Measurements from ENCODE around the gene LRRC4B. TPM values are rescaled to one million over a fixed set of nuclear protein-coding genes. Genes with fewer than 3 reads are reported as not detected.
A peak's percentile ranks its signal among the peaks of the same experiment; 100 is the strongest.
"Not testable (repeated sequence)": the region's sequence is repeated elsewhere in the genome, so short reads cannot be mapped to it uniquely, and the experiment has no call there.

Gene LRRC4B
- total RNA-seq, 4 donors from 2014 or later: 0.23 to 1.8 (median 0.35) TPM

GRCh38 chr19:50476224-50476906, 91.9 kb downstream of the LRRC4B start, which contains the start of the genes EMC10 and GARIN5A:
Gene EMC10, plus strand, starts transcription at chr19:50476507. Its CDS starts 38 bp downstream, at chr19:50476545.
Gene GARIN5A, minus strand, starts transcription at chr19:50476848. Its CDS starts 460 bp downstream, at chr19:50476388.
- intact Hi-C loops (cut with DNase I; ENCODE audit: low total_unique reads): no loop called here
- TF ChIP-seq CTCF (IDR thresholded peaks at IDR 0.05) (no peak), POLR2A (IDR thresholded peaks at IDR 0.05) (no peak)

GRCh38 chr19:50475736-50476223, 92.5 kb downstream of the LRRC4B start:
- intact Hi-C loops (cut with DNase I; ENCODE audit: low total_unique reads): no loop called here
- DNase-seq (ENCODE audit: low spot score in 2 of 2): no peak
- 69 to 77% methylated on average over 27 to 29 of the region's 29 CpGs for WGBS, 2 donors
- no peak for TF ChIP-seq POLR2A (IDR thresholded peaks at IDR 0.05)
- TF ChIP-seq CTCF (IDR thresholded peaks at IDR 0.05): no peak
- H3K4me3 ChIP-seq (ENCODE audit: low read depth, poor library complexity, severe bottlenecking): no peak overlapping the region

More at GRCh38 chr19:50476224-50476906, 91.9 kb downstream of the LRRC4B start, which contains the start of the genes EMC10 and GARIN5A:
- H3K4me3 ChIP-seq (ENCODE audit: low read depth, poor library complexity, severe bottlenecking): peak within 1 kb of the TSS; percentile 82
- DNase-seq (ENCODE audit: low spot score in 2 of 2): peak; percentile 78 to 96
- WGBS, 2 donors: 2% methylated on average over 51 to 55 of the region's 58 CpGs

GRCh38 chr19:50475101-50475568, 93.1 kb downstream of the LRRC4B start:
- WGBS, 2 donors: 74% methylated on average over 12 of the region's 12 CpGs
- TF ChIP-seq POLR2A (IDR thresholded peaks at IDR 0.05): no peak
- TF ChIP-seq CTCF (IDR thresholded peaks at IDR 0.05): no peak
- H3K4me3 ChIP-seq (ENCODE audit: low read depth, poor library complexity, severe bottlenecking): no peak overlapping the region
- intact Hi-C loops (cut with DNase I; ENCODE audit: low total_unique reads): no loop called here
- no peak for DNase-seq (ENCODE audit: low spot score in 2 of 2)

GRCh38 chr19:50473336-50473735, 94.9 kb downstream of the LRRC4B start:
- 49 to 59% methylated on average over 3 of the region's 3 CpGs for WGBS, 2 donors
- H3K4me3 ChIP-seq (ENCODE audit: low read depth, poor library complexity, severe bottlenecking); intact Hi-C loops (cut with DNase I; ENCODE audit: low total_unique reads); DNase-seq (ENCODE audit: low spot score in 2 of 2): not testable (repeated sequence)

- H3K4me3 ChIP-seq (ENCODE audit: low read depth, poor library complexity, severe bottlenecking): no peak overlapping the region
- DNase-seq (ENCODE audit: low spot score in 2 of 2): no peak
- TF ChIP-seq POLR2A (IDR thresholded peaks at IDR 0.05) (no peak), CTCF (IDR thresholded peaks at IDR 0.05) (no peak)
- intact Hi-C loops (cut with DNase I; ENCODE audit: low total_unique reads): no loop called here
- WGBS, 2 donors: 81 to 84% methylated on average over 6 of the region's 6 CpGs
These were observed 99.4 kb downstream of the LRRC4B start for GRCh38 chr19:50468818-50469217.

- DNase-seq (ENCODE audit: low spot score in 2 of 2): no peak
- H3K4me3 ChIP-seq (ENCODE audit: low read depth, poor library complexity, severe bottlenecking): no peak overlapping the region
- intact Hi-C loops (cut with DNase I; ENCODE audit: low total_unique reads): no loop called here
- no peak for TF ChIP-seq CTCF (IDR thresholded peaks at IDR 0.05)
- no peak for TF ChIP-seq POLR2A (IDR thresholded peaks at IDR 0.05)
- 84 to 87% methylated on average over 18 of the region's 18 CpGs for WGBS, 2 donors
These were observed 100.7 kb downstream of the LRRC4B start for GRCh38 chr19:50467566-50467965.

Measured in lower leg skin (tissue), 4 donors.